ENCODE measurements around the gene SHC4.
A peak's percentile ranks its signal among the peaks of the same experiment; 100 is the strongest.

SHC4 gene

GRCh38 chr15:48893311-48893710 lies 70.4 kb downstream of the SHC4 start:
- DNase-seq = no peak
- no peak for TF ChIP-seq POLR2A (IDR thresholded peaks at IDR 0.05; ENCODE audit: low read length)
- no peak for TF ChIP-seq GATA1 (IDR thresholded peaks at IDR 0.05; ENCODE audit: low read depth, low read length)

GRCh38 chr15:48891232-48891765 lies 72.4 kb downstream of the SHC4 start:
- no peak for TF ChIP-seq POLR2A (IDR thresholded peaks at IDR 0.05; ENCODE audit: low read length)
- no peak for TF ChIP-seq GATA1 (IDR thresholded peaks at IDR 0.05; ENCODE audit: low read depth, low read length)
- no peak for DNase-seq

- no peak for DNase-seq
These were observed 73.2 kb downstream of the SHC4 start for GRCh38 chr15:48890375-48890972.

GRCh38 chr15:48889925-48890324 lies 73.8 kb downstream of the SHC4 start:
- TF ChIP-seq GATA1 (IDR thresholded peaks at IDR 0.05; ENCODE audit: low read depth, low read length) (no peak), POLR2A (IDR thresholded peaks at IDR 0.05; ENCODE audit: low read length) (no peak)
- DNase-seq = no peak

More at GRCh38 chr15:48890375-48890972, 73.2 kb downstream of the SHC4 start:
- TF ChIP-seq GATA1 (IDR thresholded peaks at IDR 0.05; ENCODE audit: low read depth, low read length) = no peak
- TF ChIP-seq POLR2A (IDR thresholded peaks at IDR 0.05; ENCODE audit: low read length) = no peak

GRCh38 chr15:48888836-48889235 lies 74.9 kb downstream of the SHC4 start:
- TF ChIP-seq POLR2A (IDR thresholded peaks at IDR 0.05; ENCODE audit: low read length) (no peak), GATA1 (IDR thresholded peaks at IDR 0.05; ENCODE audit: low read depth, low read length) (no peak)
- DNase-seq = no peak

- no peak for DNase-seq
- TF ChIP-seq POLR2A (IDR thresholded peaks at IDR 0.05; ENCODE audit: low read length) (no peak), GATA1 (IDR thresholded peaks at IDR 0.05; ENCODE audit: low read depth, low read length) (no peak)
These were observed 75.5 kb downstream of the SHC4 start for GRCh38 chr15:48888191-48888590.

- no peak for DNase-seq
- TF ChIP-seq GATA1 (IDR thresholded peaks at IDR 0.05; ENCODE audit: low read depth, low read length) = no peak
- no peak for TF ChIP-seq POLR2A (IDR thresholded peaks at IDR 0.05; ENCODE audit: low read length)
These were observed 76.6 kb downstream of the SHC4 start for GRCh38 chr15:48887144-48887543.

GRCh38 chr15:48883699-48884098 lies 80.0 kb downstream of the SHC4 start:
- DNase-seq = no peak
- TF ChIP-seq POLR2A (IDR thresholded peaks at IDR 0.05; ENCODE audit: low read length) (no peak), GATA1 (IDR thresholded peaks at IDR 0.05; ENCODE audit: low read depth, low read length) (no peak)

GRCh38 chr15:48880070-48880634 lies 83.6 kb downstream of the SHC4 start:
- no peak for TF ChIP-seq GATA1 (IDR thresholded peaks at IDR 0.05; ENCODE audit: low read depth, low read length)
- no peak for TF ChIP-seq POLR2A (IDR thresholded peaks at IDR 0.05; ENCODE audit: low read length)

GRCh38 chr15:48877630-48878595 lies 85.8 kb downstream of the SHC4 start, which contains the start of gene EID1:
Gene EID1 (plus strand): TSS chr15:48878134. CDS start chr15:48878177, 43 bp downstream.
- DNase-seq = peak; percentile 97 to 98
- TF ChIP-seq GATA1 (IDR thresholded peaks at IDR 0.05; ENCODE audit: low read depth, low read length) = no peak
- TF ChIP-seq POLR2A (IDR thresholded peaks at IDR 0.05; ENCODE audit: low read length) = peak; percentile 98

More at GRCh38 chr15:48880070-48880634, 83.6 kb downstream of the SHC4 start:
- peak in 1 of 2 experiments; percentile 7 for DNase-seq

- TF ChIP-seq POLR2A (IDR thresholded peaks at IDR 0.05; ENCODE audit: low read length) (no peak), GATA1 (IDR thresholded peaks at IDR 0.05; ENCODE audit: low read depth, low read length) (no peak)
- DNase-seq = no peak
These were observed 87.7 kb downstream of the SHC4 start for GRCh38 chr15:48876057-48876456.

GRCh38 chr15:48875241-48875960 lies 88.3 kb downstream of the SHC4 start:
- TF ChIP-seq POLR2A (IDR thresholded peaks at IDR 0.05; ENCODE audit: low read length) = no peak
- TF ChIP-seq GATA1 (IDR thresholded peaks at IDR 0.05; ENCODE audit: low read depth, low read length) = no peak
- no peak for DNase-seq

GRCh38 chr15:48872632-48873031 lies 91.1 kb downstream of the SHC4 start:
- TF ChIP-seq GATA1 (IDR thresholded peaks at IDR 0.05; ENCODE audit: low read depth, low read length) (no peak), POLR2A (IDR thresholded peaks at IDR 0.05; ENCODE audit: low read length) (no peak)
- DNase-seq = no peak

All from erythroblast (primary cell).